HepG2 (cell line): ENCODE measurements around the gene MARK2. TPM values are rescaled to one million over a fixed set of nuclear protein-coding genes. Genes with fewer than 3 reads are reported as not detected.

ENCODE experiments used
- JARID2 ChIP-seq: sonication (generic); formaldehyde crosslinking; IDR thresholded peaks from 2 replicates; pipeline ENCODE4 v1.8.1; 2023; ENCODE audit warnings: missing genetic modification reagents, inconsistent platforms; ENCODE audit not compliant: insufficient replicate concordance
- JUN ChIP-seq: sonication (generic); formaldehyde crosslinking; IDR thresholded peaks from 2 replicates; pipeline ENCODE4 v1.4.0; 2020; ENCODE audit warnings: mild to moderate bottlenecking, missing genetic modification reagents
- PAX8 ChIP-seq: sonication (generic); formaldehyde crosslinking; IDR thresholded peaks from 2 replicates; pipeline ENCODE4 v1.8.0; 2022; ENCODE audit warnings: mild to moderate bottlenecking, missing genetic modification reagents, borderline replicate concordance
- SATB2 ChIP-seq: sonication (generic); formaldehyde crosslinking; IDR thresholded peaks from 2 replicates; pipeline ENCODE4 v1.5.0; 2020; ENCODE audit warnings: missing genetic modification reagents
- ZBTB1 ChIP-seq: sonication (generic); formaldehyde crosslinking; IDR thresholded peaks from 2 replicates; pipeline ENCODE4 v1.4.0; 2020; ENCODE audit warnings: missing genetic modification reagents, borderline replicate concordance
- ZBTB43 ChIP-seq: sonication (generic); formaldehyde crosslinking; conservative IDR thresholded peaks from 2 replicates; pipeline ENCODE4 v1.4.0; 2020; ENCODE audit warnings: missing genetic modification reagents
- ZNF124 ChIP-seq: sonication (generic); formaldehyde crosslinking; IDR thresholded peaks from 2 replicates; pipeline ENCODE4 v1.4.0; 2020; ENCODE audit warnings: missing genetic modification reagents
- ZNF136 ChIP-seq: sonication (generic); formaldehyde crosslinking; IDR thresholded peaks from 2 replicates; pipeline ENCODE4 v1.8.1; 2022; ENCODE audit warnings: low read depth, mild to moderate bottlenecking, moderate library complexity, missing genetic modification reagents
- ZNF207 ChIP-seq: fragments of 450-650 bp; IDR thresholded peaks from 2 replicates; pipeline ENCODE4 v1.6.1; 2016; ENCODE audit warnings: antibody characterized with exemption, borderline replicate concordance
- ZNF484 ChIP-seq: sonication (generic); formaldehyde crosslinking; IDR thresholded peaks from 2 replicates; pipeline ENCODE4 v1.5.1; 2020; ENCODE audit warnings: mild to moderate bottlenecking, low read depth, missing genetic modification reagents, borderline replicate concordance
- ZNF740 ChIP-seq: sonication (generic); formaldehyde crosslinking; IDR thresholded peaks from 2 replicates; pipeline ENCODE4 v1.4.0; 2020; ENCODE audit warnings: missing genetic modification reagents
- ZSCAN9 ChIP-seq: IDR thresholded peaks from 2 replicates; pipeline ENCODE4 v1.6.1; 2016; ENCODE audit warnings: borderline replicate concordance
- polyA plus RNA-seq, 8 experiments: library from polyadenylated mRNA; depleted of rRNA in 3 of 8; stranded (reverse) in 7 of 8; unstranded in 1 of 8; fragments of >200 nt; fragmentation: Illumina TruSeq in 4 of 8; extraction: Trizol in 4 of 8; gene quantifications; 2 replicates each; pipeline versions ENCODE4 v1.2.1 to v1.2.3, GENCODE V29; 2011 to 2016; ENCODE audit warnings: low read depth in 4 of 8, missing spikeins in 1 of 8, mixed read lengths in 1 of 8; ENCODE audit not compliant: insufficient read depth in 1 of 8
- total RNA-seq, 5 experiments: library from RNA; depleted of rRNA; stranded (reverse); fragments of >200 nt; fragmentation: Illumina TruSeq; extraction: Trizol; gene quantifications; 2 replicates each; pipeline ENCODE4 v1.2.3, GENCODE V29; 2016; ENCODE audit warnings: low read depth in 1 of 5
- TF ChIP-seq, protein P1 (sequence below): sonication (generic); formaldehyde crosslinking; IDR thresholded peaks from 2 replicates; pipeline ENCODE4 v1.5.0; 2020; ENCODE audit warnings: mild to moderate bottlenecking, missing genetic modification reagents, moderate library complexity
- TF ChIP-seq, protein P2 (sequence below): sonication (generic); formaldehyde crosslinking; IDR thresholded peaks from 2 replicates; pipeline ENCODE4 v1.5.0; 2020; ENCODE audit warnings: missing genetic modification reagents
- TF ChIP-seq, protein P3 (sequence below): sonication (generic); formaldehyde crosslinking; IDR thresholded peaks from 2 replicates; pipeline ENCODE4 v1.5.0; 2020; ENCODE audit warnings: missing genetic modification reagents
- TF ChIP-seq, protein P4 (sequence below): sonication (generic); formaldehyde crosslinking; IDR thresholded peaks from 2 replicates; pipeline ENCODE4 v1.9.0; 2021; ENCODE audit warnings: mild to moderate bottlenecking, missing genetic modification reagents

Gene MARK2
- total and polyA plus RNA-seq, 2 of the 13 experiments (the other 11 are each of a cell fraction or from before 2014, with no cell fraction given), result 13.5 to 13.9 TPM

GRCh38 chr11:63837027-63837688 lies 1.8 kb upstream of the MARK2 start (continued):
- TF ChIP-seq, protein P1, sequence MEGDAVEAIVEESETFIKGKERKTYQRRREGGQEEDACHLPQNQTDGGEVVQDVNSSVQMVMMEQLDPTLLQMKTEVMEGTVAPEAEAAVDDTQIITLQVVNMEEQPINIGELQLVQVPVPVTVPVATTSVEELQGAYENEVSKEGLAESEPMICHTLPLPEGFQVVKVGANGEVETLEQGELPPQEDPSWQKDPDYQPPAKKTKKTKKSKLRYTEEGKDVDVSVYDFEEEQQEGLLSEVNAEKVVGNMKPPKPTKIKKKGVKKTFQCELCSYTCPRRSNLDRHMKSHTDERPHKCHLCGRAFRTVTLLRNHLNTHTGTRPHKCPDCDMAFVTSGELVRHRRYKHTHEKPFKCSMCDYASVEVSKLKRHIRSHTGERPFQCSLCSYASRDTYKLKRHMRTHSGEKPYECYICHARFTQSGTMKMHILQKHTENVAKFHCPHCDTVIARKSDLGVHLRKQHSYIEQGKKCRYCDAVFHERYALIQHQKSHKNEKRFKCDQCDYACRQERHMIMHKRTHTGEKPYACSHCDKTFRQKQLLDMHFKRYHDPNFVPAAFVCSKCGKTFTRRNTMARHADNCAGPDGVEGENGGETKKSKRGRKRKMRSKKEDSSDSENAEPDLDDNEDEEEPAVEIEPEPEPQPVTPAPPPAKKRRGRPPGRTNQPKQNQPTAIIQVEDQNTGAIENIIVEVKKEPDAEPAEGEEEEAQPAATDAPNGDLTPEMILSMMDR (CRISPR knock-in tag), result peak; percentile 96
- TF ChIP-seq ZBTB43 (no peak), SATB2 (CRISPR knock-in tag) (no peak), JARID2 (CRISPR knock-in tag) (no peak), JUN (CRISPR knock-in tag) (no peak), PAX8 (CRISPR knock-in tag) (no peak), ZNF484 (CRISPR knock-in tag) (no peak), ZNF740 (no peak), ZNF124 (CRISPR knock-in tag) (no peak), ZBTB1 (no peak), ZNF136 (CRISPR knock-in tag) (no peak), ZSCAN9 (CRISPR knock-in tag) (no peak), ZNF207 (no peak)
- TF ChIP-seq, protein P2, sequence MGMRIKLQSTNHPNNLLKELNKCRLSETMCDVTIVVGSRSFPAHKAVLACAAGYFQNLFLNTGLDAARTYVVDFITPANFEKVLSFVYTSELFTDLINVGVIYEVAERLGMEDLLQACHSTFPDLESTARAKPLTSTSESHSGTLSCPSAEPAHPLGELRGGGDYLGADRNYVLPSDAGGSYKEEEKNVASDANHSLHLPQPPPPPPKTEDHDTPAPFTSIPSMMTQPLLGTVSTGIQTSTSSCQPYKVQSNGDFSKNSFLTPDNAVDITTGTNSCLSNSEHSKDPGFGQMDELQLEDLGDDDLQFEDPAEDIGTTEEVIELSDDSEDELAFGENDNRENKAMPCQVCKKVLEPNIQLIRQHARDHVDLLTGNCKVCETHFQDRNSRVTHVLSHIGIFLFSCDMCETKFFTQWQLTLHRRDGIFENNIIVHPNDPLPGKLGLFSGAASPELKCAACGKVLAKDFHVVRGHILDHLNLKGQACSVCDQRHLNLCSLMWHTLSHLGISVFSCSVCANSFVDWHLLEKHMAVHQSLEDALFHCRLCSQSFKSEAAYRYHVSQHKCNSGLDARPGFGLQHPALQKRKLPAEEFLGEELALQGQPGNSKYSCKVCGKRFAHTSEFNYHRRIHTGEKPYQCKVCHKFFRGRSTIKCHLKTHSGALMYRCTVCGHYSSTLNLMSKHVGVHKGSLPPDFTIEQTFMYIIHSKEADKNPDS (CRISPR knock-in tag), result no peak
- TF ChIP-seq, protein P3, sequence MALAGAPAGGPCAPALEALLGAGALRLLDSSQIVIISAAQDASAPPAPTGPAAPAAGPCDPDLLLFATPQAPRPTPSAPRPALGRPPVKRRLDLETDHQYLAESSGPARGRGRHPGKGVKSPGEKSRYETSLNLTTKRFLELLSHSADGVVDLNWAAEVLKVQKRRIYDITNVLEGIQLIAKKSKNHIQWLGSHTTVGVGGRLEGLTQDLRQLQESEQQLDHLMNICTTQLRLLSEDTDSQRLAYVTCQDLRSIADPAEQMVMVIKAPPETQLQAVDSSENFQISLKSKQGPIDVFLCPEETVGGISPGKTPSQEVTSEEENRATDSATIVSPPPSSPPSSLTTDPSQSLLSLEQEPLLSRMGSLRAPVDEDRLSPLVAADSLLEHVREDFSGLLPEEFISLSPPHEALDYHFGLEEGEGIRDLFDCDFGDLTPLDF, result no peak
- TF ChIP-seq, protein P4, sequence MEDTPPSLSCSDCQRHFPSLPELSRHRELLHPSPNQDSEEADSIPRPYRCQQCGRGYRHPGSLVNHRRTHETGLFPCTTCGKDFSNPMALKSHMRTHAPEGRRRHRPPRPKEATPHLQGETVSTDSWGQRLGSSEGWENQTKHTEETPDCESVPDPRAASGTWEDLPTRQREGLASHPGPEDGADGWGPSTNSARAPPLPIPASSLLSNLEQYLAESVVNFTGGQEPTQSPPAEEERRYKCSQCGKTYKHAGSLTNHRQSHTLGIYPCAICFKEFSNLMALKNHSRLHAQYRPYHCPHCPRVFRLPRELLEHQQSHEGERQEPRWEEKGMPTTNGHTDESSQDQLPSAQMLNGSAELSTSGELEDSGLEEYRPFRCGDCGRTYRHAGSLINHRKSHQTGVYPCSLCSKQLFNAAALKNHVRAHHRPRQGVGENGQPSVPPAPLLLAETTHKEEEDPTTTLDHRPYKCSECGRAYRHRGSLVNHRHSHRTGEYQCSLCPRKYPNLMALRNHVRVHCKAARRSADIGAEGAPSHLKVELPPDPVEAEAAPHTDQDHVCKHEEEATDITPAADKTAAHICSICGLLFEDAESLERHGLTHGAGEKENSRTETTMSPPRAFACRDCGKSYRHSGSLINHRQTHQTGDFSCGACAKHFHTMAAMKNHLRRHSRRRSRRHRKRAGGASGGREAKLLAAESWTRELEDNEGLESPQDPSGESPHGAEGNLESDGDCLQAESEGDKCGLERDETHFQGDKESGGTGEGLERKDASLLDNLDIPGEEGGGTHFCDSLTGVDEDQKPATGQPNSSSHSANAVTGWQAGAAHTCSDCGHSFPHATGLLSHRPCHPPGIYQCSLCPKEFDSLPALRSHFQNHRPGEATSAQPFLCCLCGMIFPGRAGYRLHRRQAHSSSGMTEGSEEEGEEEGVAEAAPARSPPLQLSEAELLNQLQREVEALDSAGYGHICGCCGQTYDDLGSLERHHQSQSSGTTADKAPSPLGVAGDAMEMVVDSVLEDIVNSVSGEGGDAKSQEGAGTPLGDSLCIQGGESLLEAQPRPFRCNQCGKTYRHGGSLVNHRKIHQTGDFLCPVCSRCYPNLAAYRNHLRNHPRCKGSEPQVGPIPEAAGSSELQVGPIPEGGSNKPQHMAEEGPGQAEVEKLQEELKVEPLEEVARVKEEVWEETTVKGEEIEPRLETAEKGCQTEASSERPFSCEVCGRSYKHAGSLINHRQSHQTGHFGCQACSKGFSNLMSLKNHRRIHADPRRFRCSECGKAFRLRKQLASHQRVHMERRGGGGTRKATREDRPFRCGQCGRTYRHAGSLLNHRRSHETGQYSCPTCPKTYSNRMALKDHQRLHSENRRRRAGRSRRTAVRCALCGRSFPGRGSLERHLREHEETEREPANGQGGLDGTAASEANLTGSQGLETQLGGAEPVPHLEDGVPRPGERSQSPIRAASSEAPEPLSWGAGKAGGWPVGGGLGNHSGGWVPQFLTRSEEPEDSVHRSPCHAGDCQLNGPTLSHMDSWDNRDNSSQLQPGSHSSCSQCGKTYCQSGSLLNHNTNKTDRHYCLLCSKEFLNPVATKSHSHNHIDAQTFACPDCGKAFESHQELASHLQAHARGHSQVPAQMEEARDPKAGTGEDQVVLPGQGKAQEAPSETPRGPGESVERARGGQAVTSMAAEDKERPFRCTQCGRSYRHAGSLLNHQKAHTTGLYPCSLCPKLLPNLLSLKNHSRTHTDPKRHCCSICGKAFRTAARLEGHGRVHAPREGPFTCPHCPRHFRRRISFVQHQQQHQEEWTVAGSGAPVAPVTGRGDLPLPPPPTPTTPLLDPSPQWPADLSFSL (CRISPR knock-in tag), result no peak
